RWPE2 (cell line): ENCODE data around the gene SOHLH1.

ENCODE experiments used
- ATAC-seq: fragments of 200-7000 bp; cut with Tn5 transposase; 3 replicates; pipeline ENCODE4 v1.9.1; 2021; ENCODE audit warnings: low read depth
- DNase-seq: peaks from one replicate; pipeline ENCODE4 v3.0.0-alpha.2; 2020; ENCODE audit warnings: low spot score
- H3K27ac ChIP-seq: fragments of 450-650 bp; 2 replicates; pipeline ENCODE4 v1.5.1; 2017; ENCODE audit warnings: mild to moderate bottlenecking; ENCODE audit not compliant: poor library complexity, severe bottlenecking
- H3K27me3 ChIP-seq: fragments of 250-450 bp; sonication (Bioruptor Pico); 2 replicates; pipeline ENCODE4 v1.5.1; 2021; ENCODE audit warnings: mild to moderate bottlenecking, moderate library complexity; ENCODE audit not compliant: insufficient read depth, poor library complexity, severe bottlenecking
- H3K36me3 ChIP-seq: fragments of 250-450 bp; sonication (Bioruptor Pico); 2 replicates; pipeline ENCODE4 v1.5.1; 2020; ENCODE audit warnings: low read depth, mild to moderate bottlenecking, moderate library complexity
- H3K4me1 ChIP-seq: fragments of 250-450 bp; sonication (Bioruptor Pico); 2 replicates; pipeline ENCODE4 v1.5.1; 2021; ENCODE audit warnings: mild to moderate bottlenecking, moderate library complexity; ENCODE audit not compliant: insufficient read depth, poor library complexity, severe bottlenecking
- H3K4me3 ChIP-seq: fragments of 250-450 bp; sonication (Bioruptor Pico); 2 replicates; pipeline ENCODE4 v1.5.1; 2021; ENCODE audit warnings: mild to moderate bottlenecking, moderate library complexity; ENCODE audit not compliant: severe bottlenecking
- H3K9me3 ChIP-seq: fragments of 250-450 bp; sonication (Bioruptor Pico); 2 replicates; pipeline ENCODE4 v1.5.1; 2021; ENCODE audit warnings: mild to moderate bottlenecking, moderate library complexity; ENCODE audit not compliant: severe bottlenecking
- TF ChIP-seq, protein P1 (sequence below): fragments of 450-650 bp; IDR thresholded peaks from one replicate; pipeline ENCODE4 v1.5.1; 2017; ENCODE audit warnings: mild to moderate bottlenecking, moderate library complexity; ENCODE audit not compliant: poor library complexity, severe bottlenecking

Gene SOHLH1

DNA sequence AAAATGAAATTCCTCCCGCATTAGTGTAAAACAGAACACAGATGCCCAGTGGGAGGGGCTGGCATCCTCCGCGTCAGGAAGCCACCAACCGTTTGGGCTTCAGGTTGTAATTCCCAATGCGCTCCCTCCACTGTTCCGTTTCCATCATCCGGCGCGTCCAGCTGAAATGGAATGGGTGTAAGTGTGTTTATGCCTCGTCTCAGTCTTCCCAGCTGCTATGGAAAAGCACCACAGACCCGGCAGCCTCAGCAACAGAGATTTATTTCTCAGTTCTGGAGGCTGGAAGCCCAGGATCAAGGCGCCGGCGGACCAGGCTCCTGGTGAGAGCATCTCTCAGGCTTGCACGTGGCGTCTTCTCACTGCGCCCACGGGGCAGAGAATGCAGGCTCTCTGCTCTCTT, 23.1 kb upstream of the SOHLH1 start:
- DNase-seq: no peak
- Histone ChIP-seq H3K9me3 (no peaks in the 10 kb centered on the region), H3K27ac (no peak overlapping the region), H3K4me3 (no peak overlapping the region), H3K36me3 (no peaks in the 10 kb centered on the region), H3K4me1 (no peaks in the 10 kb centered on the region), H3K27me3 (no peaks in the 10 kb centered on the region)
- TF ChIP-seq, protein P1, sequence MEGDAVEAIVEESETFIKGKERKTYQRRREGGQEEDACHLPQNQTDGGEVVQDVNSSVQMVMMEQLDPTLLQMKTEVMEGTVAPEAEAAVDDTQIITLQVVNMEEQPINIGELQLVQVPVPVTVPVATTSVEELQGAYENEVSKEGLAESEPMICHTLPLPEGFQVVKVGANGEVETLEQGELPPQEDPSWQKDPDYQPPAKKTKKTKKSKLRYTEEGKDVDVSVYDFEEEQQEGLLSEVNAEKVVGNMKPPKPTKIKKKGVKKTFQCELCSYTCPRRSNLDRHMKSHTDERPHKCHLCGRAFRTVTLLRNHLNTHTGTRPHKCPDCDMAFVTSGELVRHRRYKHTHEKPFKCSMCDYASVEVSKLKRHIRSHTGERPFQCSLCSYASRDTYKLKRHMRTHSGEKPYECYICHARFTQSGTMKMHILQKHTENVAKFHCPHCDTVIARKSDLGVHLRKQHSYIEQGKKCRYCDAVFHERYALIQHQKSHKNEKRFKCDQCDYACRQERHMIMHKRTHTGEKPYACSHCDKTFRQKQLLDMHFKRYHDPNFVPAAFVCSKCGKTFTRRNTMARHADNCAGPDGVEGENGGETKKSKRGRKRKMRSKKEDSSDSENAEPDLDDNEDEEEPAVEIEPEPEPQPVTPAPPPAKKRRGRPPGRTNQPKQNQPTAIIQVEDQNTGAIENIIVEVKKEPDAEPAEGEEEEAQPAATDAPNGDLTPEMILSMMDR: no peak
- ATAC-seq: no peak

DNA sequence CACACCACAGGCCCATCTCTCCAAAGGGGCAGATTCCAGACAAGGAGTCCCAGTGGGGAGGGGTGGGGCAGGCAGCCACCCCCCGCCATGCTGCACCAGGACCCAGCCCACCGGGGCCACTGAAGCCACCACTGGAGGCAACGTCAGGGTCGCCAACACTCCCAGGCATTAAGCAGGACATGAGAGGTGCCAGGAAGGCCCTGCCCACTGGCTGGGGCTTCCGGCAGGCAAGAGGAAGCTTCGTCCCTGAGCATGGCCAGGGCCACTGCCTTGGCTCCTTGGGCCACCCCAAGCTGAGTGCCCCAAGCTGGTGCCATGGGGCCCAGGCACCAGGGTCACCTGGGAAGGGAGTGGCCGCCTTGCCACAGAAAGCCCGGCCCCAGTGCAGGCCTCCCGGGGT, 20.2 kb upstream of the SOHLH1 start:
- Histone ChIP-seq H3K4me3 (no peak overlapping the region), H3K36me3 (no peaks in the 10 kb centered on the region), H3K27me3 (peaks cover 18% of the 10 kb centered on the region), H3K4me1 (no peaks in the 10 kb centered on the region), H3K9me3 (no peaks in the 10 kb centered on the region), H3K27ac (no peak overlapping the region)
- TF ChIP-seq, protein P1: no peak
- no peak for DNase-seq
- ATAC-seq: no peak

DNA sequence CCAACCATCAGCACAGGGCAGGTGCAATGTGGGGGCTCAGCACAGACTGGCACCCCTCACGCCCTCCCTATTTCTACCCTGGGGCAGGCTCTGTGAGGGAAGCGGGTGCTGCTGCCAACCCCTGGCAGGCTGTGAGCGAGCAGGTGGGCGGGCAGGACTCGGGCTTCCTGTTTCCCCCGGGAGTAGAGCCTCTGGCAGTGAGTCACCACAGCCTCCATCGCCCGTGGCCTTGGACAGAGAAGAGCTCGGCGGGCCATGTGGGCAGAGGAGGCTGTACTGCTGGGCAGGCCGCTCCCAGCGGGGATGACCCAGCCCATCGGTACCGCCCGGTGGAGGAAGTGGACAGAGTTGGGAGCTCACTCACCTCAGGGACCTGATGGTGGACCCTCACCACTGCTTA, 19.3 kb upstream of the SOHLH1 start:
- no peak overlapping the region for H3K4me3 ChIP-seq
- peak; percentile 59; the same call in 2 of the 3 replicates for ATAC-seq
- H3K36me3 ChIP-seq: no peaks in the 10 kb centered on the region
- peaks cover 23% of the 10 kb centered on the region for H3K27me3 ChIP-seq
- no peaks in the 10 kb centered on the region for H3K9me3 ChIP-seq
- no peak for DNase-seq
- no peak overlapping the region for H3K27ac ChIP-seq
- TF ChIP-seq, protein P1: no peak
- H3K4me1 ChIP-seq: no peaks in the 10 kb centered on the region

DNA sequence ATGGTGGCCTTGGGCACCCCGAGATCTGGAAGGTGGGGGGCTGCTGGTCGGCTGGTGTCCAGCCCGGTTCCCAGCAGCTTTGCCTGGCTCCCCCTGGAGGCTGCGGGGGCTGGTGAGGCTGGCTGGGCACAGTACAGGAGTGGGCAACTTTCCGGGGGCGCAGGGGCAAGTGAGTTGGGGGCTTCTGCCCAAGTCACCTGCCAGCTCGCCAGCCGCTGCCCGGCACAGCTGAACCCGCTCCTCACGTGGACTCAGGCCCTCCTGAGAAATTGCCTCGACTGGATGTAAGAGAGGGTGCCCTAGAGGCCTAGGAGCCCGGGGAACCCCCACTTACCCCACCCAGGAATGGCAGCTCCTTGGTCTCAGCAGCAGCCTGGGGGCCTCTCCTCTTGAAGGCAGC, 18.1 kb upstream of the SOHLH1 start:
- no peak for ATAC-seq
- TF ChIP-seq, protein P1: no peak
- Histone ChIP-seq H3K36me3 (no peaks in the 10 kb centered on the region), H3K27me3 (peaks cover 35% of the 10 kb centered on the region), H3K4me3 (no peak overlapping the region), H3K4me1 (no peaks in the 10 kb centered on the region), H3K9me3 (no peaks in the 10 kb centered on the region), H3K27ac (no peak overlapping the region)
- no peak for DNase-seq

DNA sequence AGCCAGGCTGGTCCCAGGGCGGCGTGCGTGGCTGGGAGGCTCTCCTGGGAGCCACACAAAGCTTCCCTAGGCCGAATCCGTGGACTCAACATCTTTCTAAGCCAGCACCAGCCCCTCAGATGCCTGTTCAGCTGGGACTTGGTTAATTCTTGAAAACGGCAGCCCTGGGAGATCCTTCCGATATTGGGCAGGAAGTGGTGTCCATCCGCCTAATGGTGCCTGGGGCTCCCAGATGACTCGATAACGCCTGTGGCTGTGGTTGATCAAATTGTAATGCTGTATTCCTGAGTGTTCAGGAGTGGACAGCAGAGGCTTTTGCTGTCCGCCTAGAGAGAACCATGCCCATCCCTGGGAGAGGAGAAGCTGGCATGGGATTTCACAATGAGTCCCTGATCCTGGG, 16.8 kb upstream of the SOHLH1 start:
- TF ChIP-seq, protein P1: no peak

More for the DNA sequence above, 16.8 kb upstream of the SOHLH1 start:
- no peaks in the 10 kb centered on the region for H3K4me1 ChIP-seq
- no peaks in the 10 kb centered on the region for H3K36me3 ChIP-seq
- no peaks in the 10 kb centered on the region for H3K9me3 ChIP-seq
- H3K4me3 ChIP-seq: no peak overlapping the region
- no peak for DNase-seq
- H3K27me3 ChIP-seq: peaks cover 43% of the 10 kb centered on the region
- H3K27ac ChIP-seq: no peak overlapping the region
- ATAC-seq: no peak
